Neural cell (in vitro differentiated cells): ENCODE data around the gene TLE7.

Experiments used
- CTCF ChIP-seq: fragments of 450-650 bp; IDR thresholded peaks from 2 replicates; pipeline ENCODE4 v1.5.1; 2014; ENCODE audit warnings: antibody characterized with exemption, mild to moderate bottlenecking, moderate library complexity; ENCODE audit not compliant: poor library complexity, severe bottlenecking
- REST ChIP-seq: IDR thresholded peaks from 2 replicates; pipeline ENCODE4 v1.6.1; 2012; ENCODE audit warnings: borderline replicate concordance

- no peak for TF ChIP-seq CTCF
- no peak for TF ChIP-seq REST
Measured at GRCh38 chr16:71404364-71404763, 37.5 kb downstream of the TLE7 start.
